ENCODE measurements around the gene INAVA.
"Not testable (repeated sequence)": the region's sequence is repeated elsewhere in the genome, so short reads cannot be mapped to it uniquely, and the experiment has no call there.

The INAVA gene

GRCh38 chr1:200938955-200939354, 44.3 kb downstream of the INAVA start:
- Mint-ChIP-seq H3K27ac (no peak overlapping the region), H3K36me3 (peaks cover 2% of the 10 kb centered on the region), H3K9me3 (ENCODE audit: low read depth) (peaks cover 8% of the 10 kb centered on the region), H3K4me1 (ENCODE audit: low read depth) (peaks cover 5% of the 10 kb centered on the region), H3K4me3 (no peak overlapping the region), H3K27me3 (no peaks in the 10 kb centered on the region)

GRCh38 chr1:200945111-200945510, 50.4 kb downstream of the INAVA start:
- Mint-ChIP-seq H3K4me3 (no peak overlapping the region), H3K27ac (no peak overlapping the region), H3K36me3 (peaks cover 8% of the 10 kb centered on the region), H3K27me3 (peaks cover 4% of the 10 kb centered on the region), H3K4me1 (ENCODE audit: low read depth) (no peaks in the 10 kb centered on the region), H3K9me3 (ENCODE audit: low read depth) (peaks cover 18% of the 10 kb centered on the region)

- no peaks in the 10 kb centered on the region for H3K4me1 Mint-ChIP-seq (ENCODE audit: low read depth)
- peaks cover 4% of the 10 kb centered on the region for H3K27me3 Mint-ChIP-seq
- no peak overlapping the region for H3K4me3 Mint-ChIP-seq
- H3K9me3 Mint-ChIP-seq (ENCODE audit: low read depth): peaks cover 13% of the 10 kb centered on the region
- H3K27ac Mint-ChIP-seq: no peak overlapping the region
- peaks cover 6% of the 10 kb centered on the region for H3K36me3 Mint-ChIP-seq
These were observed 52.4 kb downstream of the INAVA start for GRCh38 chr1:200947059-200947566.

GRCh38 chr1:200949626-200950025, 54.9 kb downstream of the INAVA start:
- Mint-ChIP-seq H3K4me3 (no peak overlapping the region), H3K4me1 (ENCODE audit: low read depth) (no peaks in the 10 kb centered on the region), H3K27me3 (peaks cover 7% of the 10 kb centered on the region), H3K27ac (no peak overlapping the region), H3K9me3 (ENCODE audit: low read depth) (peaks cover 10% of the 10 kb centered on the region), H3K36me3 (peaks cover 6% of the 10 kb centered on the region)

GRCh38 chr1:200951016-200951415, 56.3 kb downstream of the INAVA start:
- H3K4me1 Mint-ChIP-seq (ENCODE audit: low read depth): no peaks in the 10 kb centered on the region
- no peak overlapping the region for H3K27ac Mint-ChIP-seq
- H3K36me3 Mint-ChIP-seq: peaks cover 6% of the 10 kb centered on the region
- H3K4me3 Mint-ChIP-seq: no peak overlapping the region
- peaks cover 7% of the 10 kb centered on the region for H3K27me3 Mint-ChIP-seq
- peaks cover 10% of the 10 kb centered on the region for H3K9me3 Mint-ChIP-seq (ENCODE audit: low read depth)

GRCh38 chr1:200954434-200954833, 59.7 kb downstream of the INAVA start:
- Mint-ChIP-seq H3K4me1 (ENCODE audit: low read depth) (no peaks in the 10 kb centered on the region), H3K36me3 (no peaks in the 10 kb centered on the region), H3K27me3 (peaks cover 3% of the 10 kb centered on the region), H3K4me3 (no peak overlapping the region), H3K27ac (no peak overlapping the region), H3K9me3 (ENCODE audit: low read depth) (no peaks in the 10 kb centered on the region)

- Mint-ChIP-seq H3K36me3 (no peaks in the 10 kb centered on the region), H3K4me3 (no peak overlapping the region), H3K27me3 (peaks cover 3% of the 10 kb centered on the region), H3K9me3 (ENCODE audit: low read depth) (no peaks in the 10 kb centered on the region), H3K27ac (no peak overlapping the region), H3K4me1 (ENCODE audit: low read depth) (no peaks in the 10 kb centered on the region)
These were observed 63.9 kb downstream of the INAVA start for GRCh38 chr1:200958597-200958996.

- Mint-ChIP-seq H3K4me3 (no peak overlapping the region), H3K4me1 (ENCODE audit: low read depth) (no peaks in the 10 kb centered on the region)
These were observed 64.8 kb downstream of the INAVA start for GRCh38 chr1:200959411-200959921.

GRCh38 chr1:200960236-200960947, 65.7 kb downstream of the INAVA start:
- H3K27me3 Mint-ChIP-seq: no peaks in the 10 kb centered on the region
- no peak overlapping the region for H3K4me3 Mint-ChIP-seq
- no peaks in the 10 kb centered on the region for H3K9me3 Mint-ChIP-seq (ENCODE audit: low read depth)
- no peaks in the 10 kb centered on the region for H3K36me3 Mint-ChIP-seq
- H3K27ac Mint-ChIP-seq: no peak overlapping the region
- H3K4me1 Mint-ChIP-seq (ENCODE audit: low read depth): no peaks in the 10 kb centered on the region

More at GRCh38 chr1:200959411-200959921, 64.8 kb downstream of the INAVA start:
- Mint-ChIP-seq H3K27me3 (no peaks in the 10 kb centered on the region), H3K36me3 (no peaks in the 10 kb centered on the region), H3K9me3 (ENCODE audit: low read depth) (no peaks in the 10 kb centered on the region), H3K27ac (no peak overlapping the region)

- Mint-ChIP-seq H3K4me3 (no peak overlapping the region), H3K4me1 (ENCODE audit: low read depth) (no peaks in the 10 kb centered on the region), H3K27me3 (no peaks in the 10 kb centered on the region), H3K27ac (no peak overlapping the region), H3K9me3 (ENCODE audit: low read depth) (no peaks in the 10 kb centered on the region), H3K36me3 (no peaks in the 10 kb centered on the region)
These were observed 66.2 kb downstream of the INAVA start for GRCh38 chr1:200960948-200961340.

GRCh38 chr1:200962151-200962550, 67.5 kb downstream of the INAVA start:
- not testable (repeated sequence) for H3K4me1 Mint-ChIP-seq (ENCODE audit: low read depth); H3K27ac Mint-ChIP-seq; H3K27me3 Mint-ChIP-seq; H3K36me3 Mint-ChIP-seq; H3K9me3 Mint-ChIP-seq (ENCODE audit: low read depth); H3K4me3 Mint-ChIP-seq

GRCh38 chr1:200962631-200963030, 67.9 kb downstream of the INAVA start:
- Mint-ChIP-seq H3K36me3 (no peaks in the 10 kb centered on the region), H3K4me1 (ENCODE audit: low read depth) (no peaks in the 10 kb centered on the region), H3K9me3 (ENCODE audit: low read depth) (no peaks in the 10 kb centered on the region), H3K27me3 (no peaks in the 10 kb centered on the region), H3K4me3 (no peak overlapping the region), H3K27ac (no peak overlapping the region)

GRCh38 chr1:200963076-200963475, 68.4 kb downstream of the INAVA start:
- Mint-ChIP-seq H3K27ac (no peak overlapping the region), H3K9me3 (ENCODE audit: low read depth) (no peaks in the 10 kb centered on the region), H3K36me3 (no peaks in the 10 kb centered on the region), H3K4me3 (no peak overlapping the region), H3K27me3 (no peaks in the 10 kb centered on the region), H3K4me1 (ENCODE audit: low read depth) (no peaks in the 10 kb centered on the region)

GRCh38 chr1:200963888-200964287, 69.2 kb downstream of the INAVA start:
- H3K36me3 Mint-ChIP-seq; H3K9me3 Mint-ChIP-seq (ENCODE audit: low read depth); H3K27me3 Mint-ChIP-seq; H3K4me3 Mint-ChIP-seq; H3K4me1 Mint-ChIP-seq (ENCODE audit: low read depth); H3K27ac Mint-ChIP-seq: not testable (repeated sequence)

Data from activated naive CD8-positive, alpha-beta T cell (primary cell).